ENCODE results near the gene WARS2.

DNA sequence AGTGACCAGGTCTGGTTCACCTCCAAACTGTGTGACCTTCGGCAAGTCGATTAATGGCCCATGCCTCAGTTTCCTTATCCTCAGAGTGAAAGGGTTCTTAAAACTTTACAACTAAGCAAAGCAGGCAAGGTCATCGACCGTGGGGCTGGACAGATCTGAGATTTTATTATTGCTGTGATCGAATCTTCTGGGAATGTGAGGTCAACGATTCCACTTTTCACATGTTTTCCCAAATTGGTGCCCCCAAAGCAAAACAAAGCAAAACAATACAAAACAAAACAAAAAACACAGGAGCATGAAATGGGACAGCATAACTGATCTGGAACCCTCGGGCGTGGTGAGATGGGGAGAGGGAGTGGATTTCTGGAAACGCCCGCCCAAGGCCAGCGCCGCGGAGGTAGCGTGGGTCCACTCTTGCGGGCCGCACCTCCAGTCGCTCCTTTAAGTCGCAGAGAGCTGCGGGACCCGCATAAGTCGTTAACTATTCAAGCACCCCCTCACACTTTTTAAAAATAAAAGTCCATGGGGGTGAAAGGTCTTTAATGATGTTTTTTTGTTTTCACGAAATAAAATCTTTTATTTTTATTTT lies 148.1 kb downstream of the WARS2 start:
- TF ChIP-seq, protein P1, sequence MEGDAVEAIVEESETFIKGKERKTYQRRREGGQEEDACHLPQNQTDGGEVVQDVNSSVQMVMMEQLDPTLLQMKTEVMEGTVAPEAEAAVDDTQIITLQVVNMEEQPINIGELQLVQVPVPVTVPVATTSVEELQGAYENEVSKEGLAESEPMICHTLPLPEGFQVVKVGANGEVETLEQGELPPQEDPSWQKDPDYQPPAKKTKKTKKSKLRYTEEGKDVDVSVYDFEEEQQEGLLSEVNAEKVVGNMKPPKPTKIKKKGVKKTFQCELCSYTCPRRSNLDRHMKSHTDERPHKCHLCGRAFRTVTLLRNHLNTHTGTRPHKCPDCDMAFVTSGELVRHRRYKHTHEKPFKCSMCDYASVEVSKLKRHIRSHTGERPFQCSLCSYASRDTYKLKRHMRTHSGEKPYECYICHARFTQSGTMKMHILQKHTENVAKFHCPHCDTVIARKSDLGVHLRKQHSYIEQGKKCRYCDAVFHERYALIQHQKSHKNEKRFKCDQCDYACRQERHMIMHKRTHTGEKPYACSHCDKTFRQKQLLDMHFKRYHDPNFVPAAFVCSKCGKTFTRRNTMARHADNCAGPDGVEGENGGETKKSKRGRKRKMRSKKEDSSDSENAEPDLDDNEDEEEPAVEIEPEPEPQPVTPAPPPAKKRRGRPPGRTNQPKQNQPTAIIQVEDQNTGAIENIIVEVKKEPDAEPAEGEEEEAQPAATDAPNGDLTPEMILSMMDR (conservative IDR thresholded peaks at IDR 0.05; ENCODE audit: low read depth, low read length): no peak
- no peak for TF ChIP-seq EZH2 (IDR thresholded peaks at IDR 0.05; ENCODE audit: borderline replicate concordance, low read depth, low read length, poor library complexity, severe bottlenecking)
